ENCODE data around the gene ODAPH.

Gene ODAPH

DNA sequence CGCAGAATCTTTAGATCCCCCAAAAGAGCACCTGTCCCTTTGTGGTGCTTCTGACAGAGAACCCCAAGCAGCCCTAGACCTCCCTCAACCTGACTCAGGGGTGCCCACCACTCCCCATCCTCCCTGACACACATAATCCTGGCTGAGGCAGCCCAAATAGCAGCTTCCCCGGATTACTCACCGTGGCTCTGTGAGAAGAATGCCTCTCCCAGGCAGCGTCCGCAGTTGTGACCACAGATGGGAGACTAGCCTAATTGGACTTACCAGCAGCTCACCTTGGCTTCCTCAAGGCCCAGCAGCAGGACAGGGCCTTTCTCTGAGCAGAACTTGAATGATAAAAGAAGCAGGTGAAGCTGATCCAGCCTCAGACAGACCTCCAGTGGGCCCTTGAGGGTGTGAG, 10.3 kb upstream of the ODAPH start:
- Histone ChIP-seq H3K27me3 (ENCODE audit: control insufficient read depth, low read length) (no peaks in the 10 kb centered on the region), H4K20me1 (ENCODE audit: control insufficient read depth, insufficient read depth, low read depth, low read length) (no peaks in the 10 kb centered on the region), H3K79me2 (ENCODE audit: control insufficient read depth, low read length) (no peaks in the 10 kb centered on the region), H3K4me2 (ENCODE audit: low read length) (no peak overlapping the region), H3K27ac (ENCODE audit: low read depth, low read length) (no peak overlapping the region), H3K4me3 (ENCODE audit: low read length) (no peak overlapping the region), H3K4me1 (ENCODE audit: control insufficient read depth, low read length) (no peaks in the 10 kb centered on the region), H3F3A (ENCODE audit: control insufficient read depth, insufficient read depth) (no peaks in the 10 kb centered on the region), H3K9me2 (replicated peaks; ENCODE audit: control insufficient read depth, low read length) (no peaks in the 10 kb centered on the region), H3K9me3 (ENCODE audit: control insufficient read depth, insufficient read depth, low read length) (no peaks in the 10 kb centered on the region), H3K36me3 (ENCODE audit: control insufficient read depth, low read length) (no peaks in the 10 kb centered on the region)
- TF ChIP-seq, protein P1, sequence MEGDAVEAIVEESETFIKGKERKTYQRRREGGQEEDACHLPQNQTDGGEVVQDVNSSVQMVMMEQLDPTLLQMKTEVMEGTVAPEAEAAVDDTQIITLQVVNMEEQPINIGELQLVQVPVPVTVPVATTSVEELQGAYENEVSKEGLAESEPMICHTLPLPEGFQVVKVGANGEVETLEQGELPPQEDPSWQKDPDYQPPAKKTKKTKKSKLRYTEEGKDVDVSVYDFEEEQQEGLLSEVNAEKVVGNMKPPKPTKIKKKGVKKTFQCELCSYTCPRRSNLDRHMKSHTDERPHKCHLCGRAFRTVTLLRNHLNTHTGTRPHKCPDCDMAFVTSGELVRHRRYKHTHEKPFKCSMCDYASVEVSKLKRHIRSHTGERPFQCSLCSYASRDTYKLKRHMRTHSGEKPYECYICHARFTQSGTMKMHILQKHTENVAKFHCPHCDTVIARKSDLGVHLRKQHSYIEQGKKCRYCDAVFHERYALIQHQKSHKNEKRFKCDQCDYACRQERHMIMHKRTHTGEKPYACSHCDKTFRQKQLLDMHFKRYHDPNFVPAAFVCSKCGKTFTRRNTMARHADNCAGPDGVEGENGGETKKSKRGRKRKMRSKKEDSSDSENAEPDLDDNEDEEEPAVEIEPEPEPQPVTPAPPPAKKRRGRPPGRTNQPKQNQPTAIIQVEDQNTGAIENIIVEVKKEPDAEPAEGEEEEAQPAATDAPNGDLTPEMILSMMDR (IDR thresholded peaks at IDR 0.05; ENCODE audit: low read depth, low read length, poor library complexity, severe bottlenecking): no peak
- TF ChIP-seq EZH2phosphoT487 (IDR thresholded peaks at IDR 0.05; ENCODE audit: borderline replicate concordance, low read length): no peak

DNA sequence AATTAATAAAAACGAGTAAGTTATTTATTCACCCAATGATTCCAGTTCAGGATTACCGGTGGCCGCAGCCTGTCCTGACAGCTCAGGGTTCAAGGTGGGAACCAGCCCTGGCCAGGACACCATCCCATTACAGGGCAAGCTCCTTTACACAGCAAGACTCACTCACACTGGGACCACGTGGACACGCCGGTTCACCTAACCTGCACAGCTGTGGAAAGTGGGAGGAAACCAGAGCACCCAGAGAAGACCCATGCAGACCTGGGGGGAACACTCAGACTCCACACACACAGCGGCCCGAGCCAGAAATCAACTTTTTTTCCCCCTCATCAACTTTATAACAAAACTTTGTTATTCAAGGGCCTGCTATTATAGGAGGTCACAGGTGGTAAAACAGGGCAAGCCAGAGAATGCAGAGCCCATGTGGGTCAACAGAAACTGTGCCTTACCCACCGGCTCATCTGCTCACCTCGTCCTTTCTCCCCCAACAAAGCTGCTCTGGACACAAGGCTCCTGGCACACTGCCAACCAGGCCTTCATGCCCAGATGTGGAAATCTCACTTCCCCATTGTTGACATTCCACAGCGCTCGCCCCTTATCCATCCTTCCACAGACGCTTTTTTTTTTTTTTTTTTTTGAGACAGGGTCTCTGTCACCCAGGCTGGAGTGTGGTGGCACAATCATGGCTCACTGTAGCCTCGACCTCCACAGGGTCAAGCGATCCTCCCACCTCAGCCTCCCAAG, 8.0 kb upstream of the ODAPH start:
- H3K4me1 ChIP-seq (ENCODE audit: control insufficient read depth, low read length): no peaks in the 10 kb centered on the region
- H3K36me3 ChIP-seq (ENCODE audit: control insufficient read depth, low read length): no peaks in the 10 kb centered on the region
- no peaks in the 10 kb centered on the region for H3F3A ChIP-seq (ENCODE audit: control insufficient read depth, insufficient read depth)
- H3K9me2 ChIP-seq (replicated peaks; ENCODE audit: control insufficient read depth, low read length): no peaks in the 10 kb centered on the region
- no peak overlapping the region for H3K4me2 ChIP-seq (ENCODE audit: low read length)
- H3K27me3 ChIP-seq (ENCODE audit: control insufficient read depth, low read length): no peaks in the 10 kb centered on the region
- no peaks in the 10 kb centered on the region for H3K9me3 ChIP-seq (ENCODE audit: control insufficient read depth, insufficient read depth, low read length)
- H3K27ac ChIP-seq (ENCODE audit: low read depth, low read length): no peak overlapping the region
- no peak for TF ChIP-seq EZH2phosphoT487 (IDR thresholded peaks at IDR 0.05; ENCODE audit: borderline replicate concordance, low read length)
- TF ChIP-seq, protein P1 (IDR thresholded peaks at IDR 0.05; ENCODE audit: low read depth, low read length, poor library complexity, severe bottlenecking): no peak
- no peaks in the 10 kb centered on the region for H3K79me2 ChIP-seq (ENCODE audit: control insufficient read depth, low read length)
- no peak overlapping the region for H3K4me3 ChIP-seq (ENCODE audit: low read length)
- H4K20me1 ChIP-seq (ENCODE audit: control insufficient read depth, insufficient read depth, low read depth, low read length): no peaks in the 10 kb centered on the region

DNA sequence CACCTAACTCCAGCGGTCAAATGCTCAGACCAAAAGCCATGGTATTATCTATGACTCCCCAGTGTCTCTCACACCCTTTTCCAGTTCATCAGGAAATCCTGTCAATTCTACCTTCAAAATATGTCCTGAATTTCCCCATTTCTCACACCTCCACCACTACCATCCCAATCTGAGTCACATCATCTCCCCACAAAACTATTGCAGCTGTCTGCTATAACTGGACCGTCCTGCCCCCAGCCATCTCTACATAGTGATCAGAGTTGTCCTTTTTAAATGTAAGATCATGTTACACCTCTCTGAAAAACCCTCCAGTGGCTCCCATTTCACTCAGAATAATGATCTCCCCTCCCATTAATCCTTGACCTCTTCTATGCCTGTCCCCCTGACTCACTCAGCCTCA, 6.8 kb upstream of the ODAPH start:
- no peaks in the 10 kb centered on the region for H4K20me1 ChIP-seq (ENCODE audit: control insufficient read depth, insufficient read depth, low read depth, low read length)
- no peak overlapping the region for H3K4me2 ChIP-seq (ENCODE audit: low read length)
- H3K9me2 ChIP-seq (replicated peaks; ENCODE audit: control insufficient read depth, low read length): no peaks in the 10 kb centered on the region
- H3K27ac ChIP-seq (ENCODE audit: low read depth, low read length): no peak overlapping the region
- no peaks in the 10 kb centered on the region for H3K4me1 ChIP-seq (ENCODE audit: control insufficient read depth, low read length)
- no peaks in the 10 kb centered on the region for H3K9me3 ChIP-seq (ENCODE audit: control insufficient read depth, insufficient read depth, low read length)
- no peaks in the 10 kb centered on the region for H3K36me3 ChIP-seq (ENCODE audit: control insufficient read depth, low read length)
- H3F3A ChIP-seq (ENCODE audit: control insufficient read depth, insufficient read depth): no peaks in the 10 kb centered on the region
- H3K27me3 ChIP-seq (ENCODE audit: control insufficient read depth, low read length): no peaks in the 10 kb centered on the region
- H3K79me2 ChIP-seq (ENCODE audit: control insufficient read depth, low read length): no peaks in the 10 kb centered on the region
- TF ChIP-seq, protein P1 (IDR thresholded peaks at IDR 0.05; ENCODE audit: low read depth, low read length, poor library complexity, severe bottlenecking): no peak
- TF ChIP-seq EZH2phosphoT487 (IDR thresholded peaks at IDR 0.05; ENCODE audit: borderline replicate concordance, low read length): no peak
- no peak overlapping the region for H3K4me3 ChIP-seq (ENCODE audit: low read length)

Data from DOHH2 (cell line).